Smooth muscle cell (in vitro differentiated cells): Measurements from ENCODE around the gene SYTL5. TPM values are rescaled to one million over a fixed set of nuclear protein-coding genes. Genes with fewer than 3 reads are reported as not detected.

ENCODE experiments used
- DNase-seq: peaks from one replicate; lab custom pipeline; 2025; ENCODE audit not compliant: unreplicated experiment; lab: John Stamatoyannopoulos, UW
- H2AFZ ChIP-seq: fragments of 200-600 bp; sonication (generic); 2 replicates; pipeline ENCODE4 v1.6.0; 2016; ENCODE audit warnings: antibody characterized with exemption, low read depth, mild to moderate bottlenecking
- H3F3A ChIP-seq: fragments of 200-600 bp; sonication (generic); 2 replicates; pipeline ENCODE4 v1.6.0; 2017; ENCODE audit warnings: antibody characterized with exemption, low read depth
- H3K27ac ChIP-seq: fragments of 200-600 bp; sonication (generic); 2 replicates; pipeline ENCODE4 v1.5.1; 2016; ENCODE audit warnings: low read depth, mild to moderate bottlenecking
- H3K27me3 ChIP-seq: fragments of 200-600 bp; sonication (generic); 2 replicates; pipeline ENCODE4 v1.6.1; 2016; ENCODE audit warnings: low read depth, mild to moderate bottlenecking
- H3K36me3 ChIP-seq: fragments of 200-600 bp; sonication (generic); 2 replicates; pipeline ENCODE4 v1.5.1; 2016; ENCODE audit warnings: low read depth
- H3K4me1 ChIP-seq: fragments of 200-600 bp; sonication (generic); 2 replicates; pipeline ENCODE4 v1.5.1; 2016; ENCODE audit warnings: low read depth
- H3K4me2 ChIP-seq: fragments of 200-600 bp; sonication (generic); 2 replicates; pipeline ENCODE4 v1.6.0; 2016; ENCODE audit warnings: mild to moderate bottlenecking
- H3K4me3 ChIP-seq: fragments of 200-600 bp; sonication (generic); 2 replicates; pipeline ENCODE4 v1.5.1; 2016; ENCODE audit warnings: mild to moderate bottlenecking
- H3K79me2 ChIP-seq: fragments of 200-600 bp; sonication (generic); 2 replicates; pipeline ENCODE4 v1.6.0; 2016; ENCODE audit warnings: low read depth, mild to moderate bottlenecking
- H3K9ac ChIP-seq: fragments of 200-600 bp; sonication (generic); 2 replicates; pipeline ENCODE4 v1.6.0; 2016; ENCODE audit warnings: low read depth
- H3K9me3 ChIP-seq: fragments of 200-600 bp; sonication (generic); replicated peaks from 2 replicates; pipeline ENCODE4 v1.5.1; 2016; ENCODE audit warnings: low read depth
- H4K20me1 ChIP-seq: fragments of 200-600 bp; sonication (generic); 2 replicates; pipeline ENCODE4 v1.6.0; 2016; ENCODE audit warnings: low read depth
- CTCF ChIP-seq: fragments of 200-600 bp; sonication (generic); IDR thresholded peaks from 2 replicates; pipeline ENCODE4 v1.5.1; 2017; ENCODE audit warnings: borderline replicate concordance, mild to moderate bottlenecking, antibody characterized with exemption; ENCODE audit not compliant: insufficient read depth, poor library complexity, severe bottlenecking
- WGBS: methylation state at CpG from one replicate; pipeline ENCODE4 v1.1.7; 2016; ENCODE audit warnings: low lambda C conversion rate; 5-methylcytosine and 5-hydroxymethylcytosine counted together
- polyA plus RNA-seq: library from polyadenylated mRNA; unstranded; fragments of >200 nt; fragmentation: Nextera tagmentation; extraction: Ambion mirVana; gene quantifications from 2 replicates; pipeline ENCODE4 v1.2.1, GENCODE V29; 2016
- total RNA-seq: library from RNA; depleted of rRNA; stranded (reverse); fragments of >200 nt; gene quantifications from 2 replicates; pipeline ENCODE4 v1.2.3, GENCODE V29; 2014

SYTL5 gene
- total and polyA plus RNA-seq, 2 experiments from 2014 or later: 0.27 to 2.3 TPM

GRCh38 chrX:37993176-37993575 is 13.2 kb upstream of the SYTL5 start:
- 91% methylated on average over 3 of the region's 3 CpGs for WGBS
- H2AFZ ChIP-seq: no peak overlapping the region
- no peak overlapping the region for H3K4me3 ChIP-seq
- no peak for DNase-seq
- H3K4me2 ChIP-seq: no peak overlapping the region
- no peak overlapping the region for H3K27ac ChIP-seq
- H3K4me1 ChIP-seq: no peaks in the 10 kb centered on the region
- H3K9ac ChIP-seq: no peak overlapping the region
- H3K27me3 ChIP-seq: no peaks in the 10 kb centered on the region
- H3K36me3 ChIP-seq: no peaks in the 10 kb centered on the region
- no peaks in the 10 kb centered on the region for H4K20me1 ChIP-seq
- no peaks in the 10 kb centered on the region for H3K9me3 ChIP-seq
- no peaks in the 10 kb centered on the region for H3K79me2 ChIP-seq
- no peak for TF ChIP-seq CTCF
- H3F3A ChIP-seq: no peaks in the 10 kb centered on the region

GRCh38 chrX:37993837-37994619 is 12.3 kb upstream of the SYTL5 start:
- no peak for DNase-seq
- no peak overlapping the region for H3K4me2 ChIP-seq
- H2AFZ ChIP-seq: no peak overlapping the region

GRCh38 chrX:37995428-37995827 is 10.9 kb upstream of the SYTL5 start:
- Histone ChIP-seq H3K27me3 (no peaks in the 10 kb centered on the region), H3K9ac (no peak overlapping the region), H4K20me1 (no peaks in the 10 kb centered on the region), H2AFZ (no peak overlapping the region), H3K36me3 (no peaks in the 10 kb centered on the region), H3K27ac (no peak overlapping the region), H3F3A (no peaks in the 10 kb centered on the region), H3K4me1 (no peaks in the 10 kb centered on the region), H3K4me3 (no peak overlapping the region), H3K4me2 (no peak overlapping the region), H3K9me3 (no peaks in the 10 kb centered on the region), H3K79me2 (no peaks in the 10 kb centered on the region)
- 75% methylated on average over 1 of the region's 1 CpG for WGBS
- DNase-seq: no peak
- TF ChIP-seq CTCF: no peak

More at GRCh38 chrX:37993837-37994619, 12.3 kb upstream of the SYTL5 start:
- Histone ChIP-seq H3K4me3 (no peak overlapping the region), H3K9me3 (no peaks in the 10 kb centered on the region), H3K9ac (no peak overlapping the region), H3K27ac (no peak overlapping the region), H3K4me1 (no peaks in the 10 kb centered on the region), H3K27me3 (no peaks in the 10 kb centered on the region), H3K36me3 (no peaks in the 10 kb centered on the region), H3K79me2 (no peaks in the 10 kb centered on the region), H3F3A (no peaks in the 10 kb centered on the region), H4K20me1 (no peaks in the 10 kb centered on the region)
- TF ChIP-seq CTCF: no peak
- WGBS: 79% methylated on average over 7 of the region's 7 CpGs

GRCh38 chrX:37997096-37997495 is 9.3 kb upstream of the SYTL5 start:
- Histone ChIP-seq H3K9ac (no peak overlapping the region), H3F3A (no peaks in the 10 kb centered on the region), H3K4me2 (no peak overlapping the region), H3K4me3 (no peak overlapping the region), H3K36me3 (no peaks in the 10 kb centered on the region), H3K27ac (no peak overlapping the region), H3K79me2 (no peaks in the 10 kb centered on the region), H3K4me1 (no peaks in the 10 kb centered on the region), H3K27me3 (no peaks in the 10 kb centered on the region), H3K9me3 (no peaks in the 10 kb centered on the region), H4K20me1 (no peaks in the 10 kb centered on the region), H2AFZ (no peak overlapping the region)
- 92% methylated on average over 8 of the region's 8 CpGs for WGBS
- DNase-seq: no peak
- no peak for TF ChIP-seq CTCF
